D341Med (cell line): ENCODE results near the gene TIMP3.

Experiments
- DNase-seq: peaks from one replicate; pipeline ENCODE4 v3.0.0; 2012; ENCODE audit warnings: low spot score

The TIMP3 gene

GRCh38 chr22:32808038-32808445 lies 6.5 kb downstream of the TIMP3 start:
- no peak for DNase-seq

- DNase-seq, result no peak
Observed at GRCh38 chr22:32809786-32810554, 8.5 kb downstream of the TIMP3 start.

GRCh38 chr22:32810555-32811133 lies 9.1 kb downstream of the TIMP3 start:
- DNase-seq, result no peak

- DNase-seq, result no peak
Observed at GRCh38 chr22:32811788-32812545, 10.5 kb downstream of the TIMP3 start.

- no peak for DNase-seq
Observed at GRCh38 chr22:32814285-32814860, 12.9 kb downstream of the TIMP3 start.

- no peak for DNase-seq
Observed at GRCh38 chr22:32815059-32815458, 13.6 kb downstream of the TIMP3 start.

- DNase-seq, result no peak
Observed at GRCh38 chr22:32815943-32816342, 14.4 kb downstream of the TIMP3 start.

- no peak for DNase-seq
Observed at GRCh38 chr22:32817137-32817730, 15.7 kb downstream of the TIMP3 start.

- no peak for DNase-seq
Observed at GRCh38 chr22:32818446-32819115, 17.1 kb downstream of the TIMP3 start.

GRCh38 chr22:32819120-32819519 lies 17.6 kb downstream of the TIMP3 start:
- DNase-seq, result no peak

- DNase-seq, result no peak
Observed at GRCh38 chr22:32820131-32821119, 18.9 kb downstream of the TIMP3 start.

GRCh38 chr22:32822179-32822877 lies 20.8 kb downstream of the TIMP3 start:
- no peak for DNase-seq

GRCh38 chr22:32823024-32823730 lies 21.7 kb downstream of the TIMP3 start:
- DNase-seq, result no peak

- no peak for DNase-seq
Observed at GRCh38 chr22:32824531-32825312, 23.2 kb downstream of the TIMP3 start.

GRCh38 chr22:32826537-32826936 lies 25.0 kb downstream of the TIMP3 start:
- no peak for DNase-seq

GRCh38 chr22:32827049-32827602 lies 25.6 kb downstream of the TIMP3 start:
- DNase-seq, result no peak

GRCh38 chr22:32828150-32828549 lies 26.6 kb downstream of the TIMP3 start:
- DNase-seq, result no peak

GRCh38 chr22:32828561-32828960 lies 27.1 kb downstream of the TIMP3 start:
- DNase-seq, result no peak
